Measurements from ENCODE around the gene FRMD4A.

FRMD4A gene

DNA sequence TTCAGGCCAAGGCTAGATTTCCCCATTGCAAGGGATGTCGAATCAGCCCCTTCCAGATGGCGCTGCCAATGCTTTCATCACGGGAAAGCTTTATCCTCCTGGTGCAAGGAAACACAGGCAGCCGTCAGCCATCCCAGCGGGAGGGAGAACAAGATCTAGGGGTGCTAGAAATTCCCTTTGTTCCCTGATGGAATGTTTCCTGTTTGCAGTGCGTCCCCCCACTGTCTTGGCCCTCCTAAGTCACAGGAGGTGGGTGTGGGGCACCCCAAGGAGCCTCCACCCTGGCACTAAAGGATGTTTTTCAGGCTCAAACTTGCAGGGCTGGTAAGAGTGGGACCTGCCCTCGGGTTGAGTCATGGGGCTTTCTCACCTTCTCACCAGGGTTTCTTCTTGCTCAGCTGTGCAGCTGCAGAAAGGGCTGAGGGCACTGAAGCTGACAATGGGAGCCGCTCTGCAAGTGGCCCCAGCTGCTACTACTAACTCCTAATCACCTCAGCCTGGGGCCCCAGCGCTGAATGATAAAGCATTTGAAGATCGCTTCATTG lies 640.4 kb downstream of the FRMD4A start:
- H3K9me3 ChIP-seq (ENCODE audit: control insufficient read depth in 1 of 2, low read length in 2 of 2), result no peaks in the 10 kb centered on the region
- peaks cover 13 to 43% of the 10 kb centered on the region in 2 donors for H3K36me3 ChIP-seq (ENCODE audit: control insufficient read depth in 1 of 2, insufficient read depth in 2 of 2, low read length in 2 of 2)
- H3K4me1 ChIP-seq (ENCODE audit: control insufficient read depth in 1 of 2, insufficient read depth in 2 of 2, low read length in 2 of 2), result peaks cover 0 to 11% of the 10 kb centered on the region in 2 donors
- no peak overlapping the region for H3K27ac ChIP-seq (ENCODE audit: low read length)
- H3K4me3 ChIP-seq (ENCODE audit: low read depth in 1 of 2, low read length in 2 of 2), result no peak overlapping the region
- H3K27me3 ChIP-seq (ENCODE audit: low read depth, low read length), result no peaks in the 10 kb centered on the region

GRCh38 chr10:13686331-13686752 lies 644.4 kb downstream of the FRMD4A start:
- Histone ChIP-seq H3K27me3 (ENCODE audit: low read depth, low read length) (no peaks in the 10 kb centered on the region), H3K4me1 (ENCODE audit: control insufficient read depth in 1 of 2, insufficient read depth in 2 of 2, low read length in 2 of 2) (peaks cover 9 to 27% of the 10 kb centered on the region in 2 donors), H3K36me3 (ENCODE audit: control insufficient read depth in 1 of 2, insufficient read depth in 2 of 2, low read length in 2 of 2) (peaks cover 2 to 21% of the 10 kb centered on the region in 2 donors), H3K4me3 (ENCODE audit: low read depth in 1 of 2, low read length in 2 of 2) (no peak overlapping the region), H3K27ac (ENCODE audit: low read length) (peak overlapping the region; percentile 65), H3K9me3 (ENCODE audit: control insufficient read depth in 1 of 2, low read length in 2 of 2) (no peaks in the 10 kb centered on the region)

GRCh38 chr10:13685885-13686284 lies 644.8 kb downstream of the FRMD4A start:
- H3K4me1 ChIP-seq (ENCODE audit: control insufficient read depth in 1 of 2, insufficient read depth in 2 of 2, low read length in 2 of 2), result peaks cover 9 to 27% of the 10 kb centered on the region in 2 donors
- H3K36me3 ChIP-seq (ENCODE audit: control insufficient read depth in 1 of 2, insufficient read depth in 2 of 2, low read length in 2 of 2), result peaks cover 0 to 16% of the 10 kb centered on the region in 2 donors
- H3K9me3 ChIP-seq (ENCODE audit: control insufficient read depth in 1 of 2, low read length in 2 of 2), result no peaks in the 10 kb centered on the region
- H3K27me3 ChIP-seq (ENCODE audit: low read depth, low read length), result no peaks in the 10 kb centered on the region
- H3K4me3 ChIP-seq (ENCODE audit: low read depth in 1 of 2, low read length in 2 of 2), result no peak overlapping the region
- peak overlapping the region; percentile 65 for H3K27ac ChIP-seq (ENCODE audit: low read length)

- Histone ChIP-seq H3K27ac (ENCODE audit: low read length) (peak overlapping the region; percentile 53), H3K4me1 (ENCODE audit: control insufficient read depth in 1 of 2, insufficient read depth in 2 of 2, low read length in 2 of 2) (peaks cover 9 to 27% of the 10 kb centered on the region in 2 donors), H3K27me3 (ENCODE audit: low read depth, low read length) (no peaks in the 10 kb centered on the region), H3K9me3 (ENCODE audit: control insufficient read depth in 1 of 2, low read length in 2 of 2) (no peaks in the 10 kb centered on the region), H3K4me3 (ENCODE audit: low read depth in 1 of 2, low read length in 2 of 2) (no peak overlapping the region), H3K36me3 (ENCODE audit: control insufficient read depth in 1 of 2, insufficient read depth in 2 of 2, low read length in 2 of 2) (peaks cover 0 to 8% of the 10 kb centered on the region in 2 donors)
Observed at GRCh38 chr10:13684806-13685482, 645.8 kb downstream of the FRMD4A start.

- no peaks in the 10 kb centered on the region for H3K9me3 ChIP-seq (ENCODE audit: control insufficient read depth in 1 of 2, low read length in 2 of 2)
- no peaks in the 10 kb centered on the region for H3K27me3 ChIP-seq (ENCODE audit: low read depth, low read length)
- peaks cover 0 to 8% of the 10 kb centered on the region in 2 donors for H3K36me3 ChIP-seq (ENCODE audit: control insufficient read depth in 1 of 2, insufficient read depth in 2 of 2, low read length in 2 of 2)
- peaks cover 9 to 27% of the 10 kb centered on the region in 2 donors for H3K4me1 ChIP-seq (ENCODE audit: control insufficient read depth in 1 of 2, insufficient read depth in 2 of 2, low read length in 2 of 2)
- peak overlapping the region; percentile 53 for H3K27ac ChIP-seq (ENCODE audit: low read length)
- H3K4me3 ChIP-seq (ENCODE audit: low read depth in 1 of 2, low read length in 2 of 2), result no peak overlapping the region
Observed at GRCh38 chr10:13684252-13684791, 646.4 kb downstream of the FRMD4A start.

GRCh38 chr10:13683017-13683416 lies 647.7 kb downstream of the FRMD4A start:
- Histone ChIP-seq H3K4me1 (ENCODE audit: control insufficient read depth in 1 of 2, insufficient read depth in 2 of 2, low read length in 2 of 2) (peaks cover 9 to 27% of the 10 kb centered on the region in 2 donors), H3K9me3 (ENCODE audit: control insufficient read depth in 1 of 2, low read length in 2 of 2) (no peaks in the 10 kb centered on the region), H3K27me3 (ENCODE audit: low read depth, low read length) (no peaks in the 10 kb centered on the region), H3K4me3 (ENCODE audit: low read depth in 1 of 2, low read length in 2 of 2) (no peak overlapping the region), H3K36me3 (ENCODE audit: control insufficient read depth in 1 of 2, insufficient read depth in 2 of 2, low read length in 2 of 2) (peaks cover 0 to 8% of the 10 kb centered on the region in 2 donors), H3K27ac (ENCODE audit: low read length) (no peak overlapping the region)

GRCh38 chr10:13681960-13682359 lies 648.8 kb downstream of the FRMD4A start:
- H3K4me3 ChIP-seq (ENCODE audit: low read depth in 1 of 2, low read length in 2 of 2), result no peak overlapping the region
- H3K27ac ChIP-seq (ENCODE audit: low read length), result no peak overlapping the region
- H3K9me3 ChIP-seq (ENCODE audit: control insufficient read depth in 1 of 2, low read length in 2 of 2), result no peaks in the 10 kb centered on the region
- H3K36me3 ChIP-seq (ENCODE audit: control insufficient read depth in 1 of 2, insufficient read depth in 2 of 2, low read length in 2 of 2), result peaks cover 0 to 8% of the 10 kb centered on the region in 2 donors
- no peaks in the 10 kb centered on the region for H3K27me3 ChIP-seq (ENCODE audit: low read depth, low read length)
- H3K4me1 ChIP-seq (ENCODE audit: control insufficient read depth in 1 of 2, insufficient read depth in 2 of 2, low read length in 2 of 2), result peaks cover 9 to 27% of the 10 kb centered on the region in 2 donors

GRCh38 chr10:13681528-13681927 lies 649.2 kb downstream of the FRMD4A start:
- H3K27ac ChIP-seq (ENCODE audit: low read length), result no peak overlapping the region
- H3K4me3 ChIP-seq (ENCODE audit: low read depth in 1 of 2, low read length in 2 of 2), result no peak overlapping the region
- no peaks in the 10 kb centered on the region for H3K9me3 ChIP-seq (ENCODE audit: control insufficient read depth in 1 of 2, low read length in 2 of 2)
- H3K4me1 ChIP-seq (ENCODE audit: control insufficient read depth in 1 of 2, insufficient read depth in 2 of 2, low read length in 2 of 2), result peaks cover 9 to 25% of the 10 kb centered on the region in 2 donors
- H3K36me3 ChIP-seq (ENCODE audit: control insufficient read depth in 1 of 2, insufficient read depth in 2 of 2, low read length in 2 of 2), result peaks cover 0 to 8% of the 10 kb centered on the region in 2 donors
- H3K27me3 ChIP-seq (ENCODE audit: low read depth, low read length), result no peaks in the 10 kb centered on the region

- Histone ChIP-seq H3K27ac (ENCODE audit: low read length) (no peak overlapping the region), H3K9me3 (ENCODE audit: control insufficient read depth in 1 of 2, low read length in 2 of 2) (no peaks in the 10 kb centered on the region), H3K4me3 (ENCODE audit: low read depth in 1 of 2, low read length in 2 of 2) (no peak overlapping the region), H3K36me3 (ENCODE audit: control insufficient read depth in 1 of 2, insufficient read depth in 2 of 2, low read length in 2 of 2) (peaks cover 0 to 8% of the 10 kb centered on the region in 2 donors), H3K4me1 (ENCODE audit: control insufficient read depth in 1 of 2, insufficient read depth in 2 of 2, low read length in 2 of 2) (peaks cover 9 to 20% of the 10 kb centered on the region in 2 donors), H3K27me3 (ENCODE audit: low read depth, low read length) (no peaks in the 10 kb centered on the region)
Observed at GRCh38 chr10:13681095-13681494, 649.6 kb downstream of the FRMD4A start.

- H3K36me3 ChIP-seq (ENCODE audit: control insufficient read depth in 1 of 2, insufficient read depth in 2 of 2, low read length in 2 of 2), result peaks cover 3 to 4% of the 10 kb centered on the region in 2 donors
- H3K27me3 ChIP-seq (ENCODE audit: low read depth, low read length), result no peaks in the 10 kb centered on the region
- no peaks in the 10 kb centered on the region for H3K4me1 ChIP-seq (ENCODE audit: control insufficient read depth in 1 of 2, insufficient read depth in 2 of 2, low read length in 2 of 2)
- no peaks in the 10 kb centered on the region for H3K9me3 ChIP-seq (ENCODE audit: control insufficient read depth in 1 of 2, low read length in 2 of 2)
- no peak overlapping the region for H3K27ac ChIP-seq (ENCODE audit: low read length)
- H3K4me3 ChIP-seq (ENCODE audit: low read depth in 1 of 2, low read length in 2 of 2), result no peak overlapping the region
Observed at GRCh38 chr10:13678101-13678843, 652.5 kb downstream of the FRMD4A start.
